ENCODE data around the gene SIPA1L3.

SIPA1L3 gene

DNA sequence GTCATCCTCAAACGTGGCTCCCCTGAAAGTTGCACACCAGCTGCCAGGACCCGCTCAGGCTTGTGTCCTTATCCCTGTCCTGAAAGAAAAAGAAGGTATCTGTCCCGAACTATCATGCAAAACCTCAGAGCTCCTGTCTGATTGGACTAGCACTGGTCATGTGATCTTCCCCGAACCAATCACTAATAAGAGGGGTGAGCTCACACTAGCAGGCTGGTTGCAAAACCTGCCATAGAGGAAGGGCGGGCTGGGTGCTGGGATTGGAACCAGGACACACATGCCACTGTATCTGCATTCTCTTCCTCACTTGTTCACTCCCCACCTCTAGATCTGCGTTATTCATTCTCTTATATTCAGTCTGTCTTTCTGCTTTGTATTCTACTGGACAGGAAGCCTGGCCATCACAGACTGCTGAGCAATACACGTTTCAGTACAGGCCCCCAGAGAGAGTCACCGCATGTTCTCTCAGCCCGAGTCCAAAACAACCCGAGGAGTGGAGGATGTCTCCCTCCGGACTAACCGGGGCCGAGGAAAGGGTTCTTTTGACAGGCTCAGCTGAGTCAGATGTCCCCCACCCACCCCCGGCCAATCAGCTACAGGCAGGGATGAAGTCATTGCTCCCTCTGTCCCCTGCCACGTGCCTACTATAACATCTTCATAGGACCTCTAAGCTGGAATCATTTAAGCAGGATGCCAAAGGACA lies 97.7 kb downstream of the SIPA1L3 start (continued):
- TF ChIP-seq ZNF692 (tag by site-specific recombination; IDR thresholded peaks at IDR 0.05) (peak; percentile 94), ZNF48 (tag by site-specific recombination; IDR thresholded peaks at IDR 0.05) (no peak), ZNF510 (tag by site-specific recombination; IDR thresholded peaks at IDR 0.05; ENCODE audit: insufficient replicate concordance) (no peak), ZEB2 (tag by site-specific recombination; IDR thresholded peaks at IDR 0.05) (peak; percentile 94), ZBTB26 (tag by site-specific recombination; optimal IDR thresholded peaks at IDR 0.05) (peak; percentile 37), ZNF585B (tag by site-specific recombination; IDR thresholded peaks at IDR 0.05) (no peak), OVOL3 (tag by site-specific recombination; IDR thresholded peaks at IDR 0.05) (0 out of 2 replicates have a peak, but pooled peaks have one; percentile 11), ZNF530 (tag by site-specific recombination; IDR thresholded peaks at IDR 0.05; ENCODE audit: low read depth) (no peak), BCL11B (tag by site-specific recombination; IDR thresholded peaks at IDR 0.05; ENCODE audit: low read depth) (no peak; the same call in 1 of the 2 replicates), ZNF488 (tag by site-specific recombination; IDR thresholded peaks at IDR 0.05) (no peak), HOXC10 (CRISPR knock-in tag; IDR thresholded peaks at IDR 0.05) (no peak), ZNF571 (tag by site-specific recombination; IDR thresholded peaks at IDR 0.05) (no peak), KLF10 (tag by site-specific recombination; IDR thresholded peaks at IDR 0.05) (no peak; the same call in none of the 2 replicates), ZNF76 (tag by site-specific recombination; IDR thresholded peaks at IDR 0.05; ENCODE audit: borderline replicate concordance, low read depth) (0 out of 2 replicates have a peak, but pooled peaks have one; percentile 19), ZNF354C (tag by site-specific recombination; IDR thresholded peaks at IDR 0.05; ENCODE audit: borderline replicate concordance, low read depth) (no peak), KLF16 (tag by site-specific recombination; IDR thresholded peaks at IDR 0.05) (peak; percentile 88; the same call in 1 of the 2 replicates), ZNF830 (tag by site-specific recombination; IDR thresholded peaks at IDR 0.05; ENCODE audit: low read depth) (no peak), ZFP37 (tag by site-specific recombination; IDR thresholded peaks at IDR 0.05) (peak; percentile 73), ZFP41 (tag by site-specific recombination; IDR thresholded peaks at IDR 0.05; ENCODE audit: borderline replicate concordance) (no peak), ZNF555 (tag by site-specific recombination; conservative IDR thresholded peaks at IDR 0.05) (no peak), ZNF214 (tag by site-specific recombination; IDR thresholded peaks at IDR 0.05; ENCODE audit: borderline replicate concordance) (no peak), FEZF1 (tag by site-specific recombination; IDR thresholded peaks at IDR 0.05) (no peak), ZNF529 (tag by site-specific recombination; IDR thresholded peaks at IDR 0.05; ENCODE audit: insufficient replicate concordance) (no peak), ZNF148 (tag by site-specific recombination; IDR thresholded peaks at IDR 0.05; ENCODE audit: borderline replicate concordance) (no peak), ZNF837 (tag by site-specific recombination; IDR thresholded peaks at IDR 0.05) (no peak), ZNF473 (tag by site-specific recombination; IDR thresholded peaks at IDR 0.05) (no peak), ZNF202 (tag by site-specific recombination; IDR thresholded peaks at IDR 0.05; ENCODE audit: borderline replicate concordance) (no peak), ZNF10 (tag by site-specific recombination; IDR thresholded peaks at IDR 0.05) (peak; percentile 5; the same call in 1 of the 2 replicates), ZNF221 (tag by site-specific recombination; IDR thresholded peaks at IDR 0.05; ENCODE audit: borderline replicate concordance) (no peak), ZNF514 (tag by site-specific recombination; IDR thresholded peaks at IDR 0.05) (no peak), ZSCAN23 (tag by site-specific recombination; IDR thresholded peaks at IDR 0.05) (0 out of 2 replicates have a peak, but pooled peaks have one; percentile 34), GLI2 (tag by site-specific recombination; IDR thresholded peaks at IDR 0.05; ENCODE audit: borderline replicate concordance, low read depth) (no peak), PRDM1 (tag by site-specific recombination; IDR thresholded peaks at IDR 0.05) (no peak; the same call in 1 of the 2 replicates), ZBTB48 (tag by site-specific recombination; IDR thresholded peaks at IDR 0.05) (peak; percentile 54; the same call in 1 of the 2 replicates), ZNF302 (tag by site-specific recombination; IDR thresholded peaks at IDR 0.05; ENCODE audit: low read depth) (no peak), ZNF112 (tag by site-specific recombination; IDR thresholded peaks at IDR 0.05) (no peak)
